Sigmoid colon (tissue), 7 donors: ENCODE results near the gene CACNG1. TPM values are rescaled to one million over a fixed set of nuclear protein-coding genes. Genes with fewer than 3 reads are reported as not detected.

Experiments
- DNase-seq: peaks from one replicate; pipeline ENCODE4 v3.0.0-alpha.2; 2019
- H3K27ac ChIP-seq, 4 donors: fragments of 200-600 bp; sonication (generic); one replicate each; pipeline ENCODE4 v1.5.1; 2016 to 2019; ENCODE audit warnings: mild to moderate bottlenecking in 1 of 4
- H3K27me3 ChIP-seq, 3 donors: fragments of 200-600 bp; sonication (generic); one replicate each; pipeline ENCODE4 v1.5.1; 2019; ENCODE audit warnings: mild to moderate bottlenecking in 1 of 3
- H3K36me3 ChIP-seq, 4 donors: fragments of 200-600 bp; sonication (generic); one replicate each; pipeline ENCODE4 v1.5.1; 2016 to 2019
- H3K4me1 ChIP-seq, 4 donors: fragments of 200-600 bp; sonication (generic); one replicate each; pipeline ENCODE4 v1.5.1; 2017 to 2019
- H3K4me3 ChIP-seq, 4 donors: fragments of 200-600 bp; sonication (generic); one replicate each; pipeline ENCODE4 v1.5.1; 2017 to 2019; ENCODE audit warnings: mild to moderate bottlenecking in 2 of 4, moderate library complexity in 1 of 4
- H3K9me3 ChIP-seq, 4 donors: fragments of 200-600 bp in 3 of 4; sonication (generic) in 3 of 4; one replicate each; pipeline versions ENCODE4 v1.5.1 to v1.6.1; 2013 to 2019
- EP300 ChIP-seq, 4 donors: sonication (generic); formaldehyde crosslinking; IDR thresholded peaks; one replicate each; pipeline ENCODE4 v1.6.1; 2017; ENCODE audit warnings: antibody characterized with exemption in 4 of 4
- POLR2A ChIP-seq, 2 donors: fragments of 450-650 bp; IDR thresholded peaks; one replicate each; pipeline ENCODE4 v1.6.1; 2016; ENCODE audit warnings: antibody characterized with exemption in 2 of 2, mild to moderate bottlenecking in 2 of 2, moderate library complexity in 2 of 2
- POLR2AphosphoS5 ChIP-seq, 4 donors: sonication (generic); formaldehyde crosslinking; IDR thresholded peaks; one replicate each; pipeline ENCODE4 v1.6.1; 2017; ENCODE audit warnings: antibody characterized with exemption in 4 of 4
- WGBS, 2 donors: extraction: QIAGEN DNeasy Blood & Tissue Kit; methylation state at CpG; one replicate each; pipeline ENCODE4 v1.1.7; 2013; 5-methylcytosine and 5-hydroxymethylcytosine counted together
- intact Hi-C: fragments of 100-400 bp; cut with DNase I; formaldehyde crosslinking; loops from one replicate; pipeline ENCODE4 v1.15.1; 2023
- polyA plus RNA-seq, 3 donors: library from polyadenylated mRNA; stranded (reverse); fragments of 200-250 nt; gene quantifications; one replicate each; pipeline ENCODE4 v1.2.3, GENCODE V29; 2013
- total RNA-seq, 4 donors: library from RNA; depleted of rRNA; stranded (reverse); fragments of >200 nt; gene quantifications; one replicate each; pipeline ENCODE4 v1.1.0, GENCODE V29; 2016
- TF ChIP-seq, protein P1 (sequence below), 4 experiments: fragments of 450-650 bp in 3 of 4; fragments of 200-600 bp in 1 of 4; IDR thresholded peaks; one replicate each; pipeline ENCODE4 v1.5.1; 2016 to 2019; ENCODE audit warnings: antibody characterized with exemption in 4 of 4, mild to moderate bottlenecking in 3 of 4, moderate library complexity in 2 of 4
- donor health status: healthy with polysubstance abuse.
- donor health status: Bipolar disorder and iron deficiency.
- donor health status: healthy.

Gene CACNG1
- total and polyA plus RNA-seq, 7 donors, result not detected

DNA sequence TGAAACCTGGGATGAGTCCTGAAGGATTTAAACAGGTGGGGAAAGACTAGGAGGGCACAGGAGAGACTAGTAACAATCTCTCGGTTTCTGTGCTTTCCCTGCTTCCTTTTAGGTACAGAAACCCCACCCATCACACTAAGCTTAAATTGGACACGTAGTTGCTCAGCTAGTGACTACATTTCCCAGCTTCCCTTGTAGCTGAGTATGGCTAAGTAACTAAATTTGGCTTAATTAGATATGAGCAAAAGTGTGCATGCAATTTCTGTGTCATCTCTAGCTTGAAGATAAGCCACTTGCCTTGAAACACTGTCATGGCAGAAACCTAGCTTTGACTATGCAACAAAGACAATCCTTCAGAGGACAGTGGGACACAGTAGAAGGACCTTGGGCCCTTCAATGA lies 36.5 kb downstream of the CACNG1 start:
- Histone ChIP-seq H3K27me3 (no peaks in the 10 kb centered on the region), H3K4me3 (no peak overlapping the region), H3K4me1 (no peaks in the 10 kb centered on the region), H3K27ac (no peak overlapping the region), H3K36me3 (peaks cover 0 to 48% (median 3%) of the 10 kb centered on the region in 4 donors), H3K9me3 (no peaks in the 10 kb centered on the region)
- TF ChIP-seq EP300 (IDR thresholded peaks at IDR 0.05) (no peak), POLR2A (IDR thresholded peaks at IDR 0.05) (no peak), POLR2AphosphoS5 (IDR thresholded peaks at IDR 0.05) (no peak)
- TF ChIP-seq, protein P1, sequence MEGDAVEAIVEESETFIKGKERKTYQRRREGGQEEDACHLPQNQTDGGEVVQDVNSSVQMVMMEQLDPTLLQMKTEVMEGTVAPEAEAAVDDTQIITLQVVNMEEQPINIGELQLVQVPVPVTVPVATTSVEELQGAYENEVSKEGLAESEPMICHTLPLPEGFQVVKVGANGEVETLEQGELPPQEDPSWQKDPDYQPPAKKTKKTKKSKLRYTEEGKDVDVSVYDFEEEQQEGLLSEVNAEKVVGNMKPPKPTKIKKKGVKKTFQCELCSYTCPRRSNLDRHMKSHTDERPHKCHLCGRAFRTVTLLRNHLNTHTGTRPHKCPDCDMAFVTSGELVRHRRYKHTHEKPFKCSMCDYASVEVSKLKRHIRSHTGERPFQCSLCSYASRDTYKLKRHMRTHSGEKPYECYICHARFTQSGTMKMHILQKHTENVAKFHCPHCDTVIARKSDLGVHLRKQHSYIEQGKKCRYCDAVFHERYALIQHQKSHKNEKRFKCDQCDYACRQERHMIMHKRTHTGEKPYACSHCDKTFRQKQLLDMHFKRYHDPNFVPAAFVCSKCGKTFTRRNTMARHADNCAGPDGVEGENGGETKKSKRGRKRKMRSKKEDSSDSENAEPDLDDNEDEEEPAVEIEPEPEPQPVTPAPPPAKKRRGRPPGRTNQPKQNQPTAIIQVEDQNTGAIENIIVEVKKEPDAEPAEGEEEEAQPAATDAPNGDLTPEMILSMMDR (IDR thresholded peaks at IDR 0.05), result no peak
- DNase-seq, result no peak
- intact Hi-C loops, result no loop called here
- WGBS, 2 donors, result 82 to 85% methylated on average over 2 of the region's 2 CpGs

- Histone ChIP-seq H3K27me3 (no peaks in the 10 kb centered on the region), H3K27ac (no peak overlapping the region), H3K36me3 (peaks cover 0 to 47% (median 8%) of the 10 kb centered on the region in 4 donors), H3K9me3 (no peaks in the 10 kb centered on the region), H3K4me1 (no peaks in the 10 kb centered on the region), H3K4me3 (no peak overlapping the region)
- TF ChIP-seq EP300 (IDR thresholded peaks at IDR 0.05), result no peak
- TF ChIP-seq, protein P1 (IDR thresholded peaks at IDR 0.05), result no peak
- TF ChIP-seq POLR2A (IDR thresholded peaks at IDR 0.05), result no peak
- no peak for TF ChIP-seq POLR2AphosphoS5 (IDR thresholded peaks at IDR 0.05)
- no peak for DNase-seq
- intact Hi-C loops, result no loop called here
- WGBS, 2 donors, result 54 to 61% methylated on average over 1 of the region's 1 CpG
Measured at GRCh38 chr17:67082107-67082506, 37.8 kb downstream of the CACNG1 start.

DNA sequence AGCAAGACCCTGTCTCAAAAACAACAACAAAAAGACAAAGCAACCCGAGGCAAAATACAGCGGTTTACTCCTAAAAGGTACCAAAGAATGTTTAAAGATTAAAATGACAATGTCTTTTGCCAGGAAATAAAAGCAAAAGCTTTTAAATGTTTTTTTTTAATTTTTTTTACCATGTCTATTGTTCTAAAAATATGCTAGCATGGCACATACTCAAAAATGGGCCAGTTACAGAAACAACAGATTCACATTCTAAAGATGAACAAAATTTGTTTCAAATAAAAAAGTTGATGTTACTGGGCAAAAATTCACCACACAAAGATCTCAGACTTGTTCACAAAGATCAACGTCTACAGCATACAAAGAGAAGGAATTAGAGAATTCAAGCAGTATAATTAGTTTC lies 41.1 kb downstream of the CACNG1 start:
- TF ChIP-seq POLR2AphosphoS5 (IDR thresholded peaks at IDR 0.05) (no peak), EP300 (IDR thresholded peaks at IDR 0.05) (no peak), POLR2A (IDR thresholded peaks at IDR 0.05) (no peak)
- TF ChIP-seq, protein P1 (IDR thresholded peaks at IDR 0.05), result no peak
- Histone ChIP-seq H3K27ac (no peak overlapping the region), H3K9me3 (no peaks in the 10 kb centered on the region), H3K4me1 (no peaks in the 10 kb centered on the region), H3K36me3 (peaks cover 0 to 36% (median 8%) of the 10 kb centered on the region in 4 donors), H3K4me3 (no peak overlapping the region), H3K27me3 (no peaks in the 10 kb centered on the region)
- DNase-seq, result no peak
- intact Hi-C loops, result no loop called here
- 92 to 98% methylated on average over 3 of the region's 3 CpGs for WGBS, 2 donors

DNA sequence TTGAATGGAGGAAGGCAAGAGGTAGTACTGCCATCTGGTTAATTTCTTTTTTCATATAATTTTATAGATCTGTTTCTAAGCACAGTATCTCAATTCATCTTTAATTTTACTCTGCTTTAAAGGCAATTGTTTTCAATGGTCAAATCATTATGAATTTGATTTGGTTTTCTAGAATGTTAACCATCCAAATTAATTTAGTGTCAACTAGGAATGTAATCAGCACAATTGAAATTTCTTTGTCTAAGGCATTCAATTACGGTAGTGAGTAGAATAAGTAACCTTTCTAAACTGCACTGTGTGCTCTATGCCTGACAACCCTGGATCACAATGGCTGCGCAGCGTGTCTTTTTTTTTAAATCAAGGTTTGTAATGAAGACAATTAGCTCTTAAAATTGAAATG lies 44.3 kb downstream of the CACNG1 start:
- intact Hi-C loops, result no loop called here
- Histone ChIP-seq H3K4me1 (no peaks in the 10 kb centered on the region), H3K4me3 (no peak overlapping the region), H3K27me3 (no peaks in the 10 kb centered on the region), H3K9me3 (no peaks in the 10 kb centered on the region), H3K36me3 (peaks cover 0 to 24% (median 6%) of the 10 kb centered on the region in 4 donors), H3K27ac (no peak overlapping the region)
- no peak for DNase-seq
- WGBS, 2 donors, result 97 to 98% methylated on average over 3 of the region's 3 CpGs
- TF ChIP-seq EP300 (IDR thresholded peaks at IDR 0.05) (no peak), POLR2AphosphoS5 (IDR thresholded peaks at IDR 0.05) (no peak)

- H3K4me3 ChIP-seq, result no peak overlapping the region
- peaks cover 0 to 15% (median 6%) of the 10 kb centered on the region in 4 donors for H3K36me3 ChIP-seq
- no peak for TF ChIP-seq EP300 (IDR thresholded peaks at IDR 0.05)
- TF ChIP-seq, protein P1 (IDR thresholded peaks at IDR 0.05), result no peak
- TF ChIP-seq POLR2AphosphoS5 (IDR thresholded peaks at IDR 0.05), result no peak
- no peak for TF ChIP-seq POLR2A (IDR thresholded peaks at IDR 0.05)
- intact Hi-C loops, result no loop called here
- no peaks in the 10 kb centered on the region for H3K27me3 ChIP-seq
- DNase-seq, result no peak
- no peak overlapping the region for H3K27ac ChIP-seq
- no peaks in the 10 kb centered on the region for H3K4me1 ChIP-seq
- H3K9me3 ChIP-seq, result no peaks in the 10 kb centered on the region
Measured at GRCh38 chr17:67090341-67090740, 46.0 kb downstream of the CACNG1 start.
